Sigmoid colon (tissue), 7 donors: ENCODE data around the gene SLC6A1. TPM values are rescaled to one million over a fixed set of nuclear protein-coding genes. Genes with fewer than 3 reads are reported as not detected.

Experiments
- DNase-seq: peaks from one replicate; pipeline ENCODE4 v3.0.0-alpha.2; 2019
- H3K27ac ChIP-seq, 4 donors: fragments of 200-600 bp; sonication (generic); one replicate each; pipeline ENCODE4 v1.5.1; 2016 to 2019; ENCODE audit warnings: mild to moderate bottlenecking in 1 of 4
- H3K27me3 ChIP-seq, 3 donors: fragments of 200-600 bp; sonication (generic); one replicate each; pipeline ENCODE4 v1.5.1; 2019; ENCODE audit warnings: mild to moderate bottlenecking in 1 of 3
- H3K36me3 ChIP-seq, 4 donors: fragments of 200-600 bp; sonication (generic); one replicate each; pipeline ENCODE4 v1.5.1; 2016 to 2019
- H3K4me1 ChIP-seq, 4 donors: fragments of 200-600 bp; sonication (generic); one replicate each; pipeline ENCODE4 v1.5.1; 2017 to 2019
- H3K4me3 ChIP-seq, 4 donors: fragments of 200-600 bp; sonication (generic); one replicate each; pipeline ENCODE4 v1.5.1; 2017 to 2019; ENCODE audit warnings: mild to moderate bottlenecking in 2 of 4, moderate library complexity in 1 of 4
- H3K9me3 ChIP-seq, 4 donors: fragments of 200-600 bp in 3 of 4; sonication (generic) in 3 of 4; one replicate each; pipeline versions ENCODE4 v1.5.1 to v1.6.1; 2013 to 2019
- CTCF ChIP-seq, 4 experiments: fragments of 450-650 bp in 3 of 4; fragments of 200-600 bp in 1 of 4; IDR thresholded peaks; one replicate each; pipeline ENCODE4 v1.5.1; 2016 to 2019; ENCODE audit warnings: antibody characterized with exemption in 4 of 4, mild to moderate bottlenecking in 3 of 4, moderate library complexity in 2 of 4
- EP300 ChIP-seq, 4 donors: sonication (generic); formaldehyde crosslinking; IDR thresholded peaks; one replicate each; pipeline ENCODE4 v1.6.1; 2017; ENCODE audit warnings: antibody characterized with exemption in 4 of 4
- POLR2A ChIP-seq, 2 donors: fragments of 450-650 bp; IDR thresholded peaks; one replicate each; pipeline ENCODE4 v1.6.1; 2016; ENCODE audit warnings: antibody characterized with exemption in 2 of 2, mild to moderate bottlenecking in 2 of 2, moderate library complexity in 2 of 2
- POLR2AphosphoS5 ChIP-seq, 4 donors: sonication (generic); formaldehyde crosslinking; IDR thresholded peaks; one replicate each; pipeline ENCODE4 v1.6.1; 2017; ENCODE audit warnings: antibody characterized with exemption in 4 of 4
- WGBS, 2 donors: extraction: QIAGEN DNeasy Blood & Tissue Kit; methylation state at CpG; one replicate each; pipeline ENCODE4 v1.1.7; 2013; 5-methylcytosine and 5-hydroxymethylcytosine counted together
- intact Hi-C: fragments of 100-400 bp; cut with DNase I; formaldehyde crosslinking; loops from one replicate; pipeline ENCODE4 v1.15.1; 2023
- polyA plus RNA-seq, 3 donors: library from polyadenylated mRNA; stranded (reverse); fragments of 200-250 nt; gene quantifications; one replicate each; pipeline ENCODE4 v1.2.3, GENCODE V29; 2013
- total RNA-seq, 4 donors: library from RNA; depleted of rRNA; stranded (reverse); fragments of >200 nt; gene quantifications; one replicate each; pipeline ENCODE4 v1.1.0, GENCODE V29; 2016
- donor health status: healthy with polysubstance abuse.
- donor health status: Bipolar disorder and iron deficiency.
- donor health status: healthy.

SLC6A1 gene
- total and polyA plus RNA-seq, 7 donors, result under 0.01 to 1.4 (median 0.29) TPM; not detected in 1

- H3K36me3 ChIP-seq, result no peaks in the 10 kb centered on the region
- TF ChIP-seq EP300 (IDR thresholded peaks at IDR 0.05) (no peak), POLR2AphosphoS5 (IDR thresholded peaks at IDR 0.05) (no peak), POLR2A (IDR thresholded peaks at IDR 0.05) (no peak), CTCF (IDR thresholded peaks at IDR 0.05) (no peak)
- no peak for DNase-seq
- H3K27me3 ChIP-seq, result peaks cover 0 to 20% (median 0%) of the 10 kb centered on the region in 3 donors
- no peaks in the 10 kb centered on the region for H3K9me3 ChIP-seq
- no peaks in the 10 kb centered on the region for H3K4me1 ChIP-seq
- 84 to 88% methylated on average over 11 of the region's 11 CpGs for WGBS, 2 donors
- H3K27ac ChIP-seq, result no peak overlapping the region
- intact Hi-C loops, result no loop called here
- no peak overlapping the region for H3K4me3 ChIP-seq
Observed at GRCh38 chr3:11037976-11038375, 45.4 kb downstream of the SLC6A1 start.

- H3K9me3 ChIP-seq, result peaks cover 0 to 5% (median 0%) of the 10 kb centered on the region in 4 donors
- H3K36me3 ChIP-seq, result no peaks in the 10 kb centered on the region
- intact Hi-C loops, result no loop called here
- TF ChIP-seq EP300 (IDR thresholded peaks at IDR 0.05) (no peak), POLR2AphosphoS5 (IDR thresholded peaks at IDR 0.05) (no peak), CTCF (IDR thresholded peaks at IDR 0.05) (no peak), POLR2A (IDR thresholded peaks at IDR 0.05) (no peak)
- 73 to 76% methylated on average over 5 of the region's 5 CpGs for WGBS, 2 donors
- no peak overlapping the region for H3K4me3 ChIP-seq
- DNase-seq, result peak; percentile 13
- no peaks in the 10 kb centered on the region for H3K4me1 ChIP-seq
- no peaks in the 10 kb centered on the region for H3K27me3 ChIP-seq
- H3K27ac ChIP-seq, result no peak overlapping the region
Observed at GRCh38 chr3:11045536-11045935, 53.0 kb downstream of the SLC6A1 start.

DNA sequence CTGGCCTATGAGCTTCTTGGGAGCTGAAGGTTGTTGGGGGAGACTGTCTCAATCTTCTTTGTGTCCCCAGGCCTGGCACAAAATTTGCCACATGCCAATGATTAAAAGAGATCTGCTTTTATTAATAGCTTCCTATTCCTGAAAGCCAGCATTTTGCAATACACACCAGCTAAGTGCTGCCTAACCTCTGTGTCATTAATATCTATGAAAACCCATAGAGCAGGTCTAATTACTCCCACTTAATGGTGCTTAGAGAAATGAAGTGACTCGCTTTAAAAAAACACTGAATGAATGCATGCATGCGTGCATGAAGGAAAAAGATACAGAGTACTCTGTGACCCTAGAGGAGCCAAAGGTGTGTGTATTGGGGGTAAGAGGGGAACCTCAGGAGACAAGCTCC, 55.0 kb downstream of the SLC6A1 start:
- H3K36me3 ChIP-seq, result no peaks in the 10 kb centered on the region
- peaks cover 0 to 5% (median 0%) of the 10 kb centered on the region in 4 donors for H3K9me3 ChIP-seq
- peak; percentile 21 for DNase-seq
- H3K4me1 ChIP-seq, result no peaks in the 10 kb centered on the region
- no peak overlapping the region for H3K27ac ChIP-seq
- TF ChIP-seq POLR2AphosphoS5 (IDR thresholded peaks at IDR 0.05) (no peak), POLR2A (IDR thresholded peaks at IDR 0.05) (no peak), EP300 (IDR thresholded peaks at IDR 0.05) (no peak), CTCF (IDR thresholded peaks at IDR 0.05) (no peak)
- intact Hi-C loops, result no loop called here
- no peaks in the 10 kb centered on the region for H3K27me3 ChIP-seq
- 90 to 92% methylated on average over 2 of the region's 2 CpGs for WGBS, 2 donors
- H3K4me3 ChIP-seq, result no peak overlapping the region

GRCh38 chr3:11050666-11051323, 58.2 kb downstream of the SLC6A1 start:
- Histone ChIP-seq H3K4me1 (no peaks in the 10 kb centered on the region), H3K4me3 (no peak overlapping the region), H3K9me3 (no peaks in the 10 kb centered on the region), H3K27me3 (peaks cover 0 to 5% (median 0%) of the 10 kb centered on the region in 3 donors), H3K36me3 (no peaks in the 10 kb centered on the region), H3K27ac (no peak overlapping the region)
- intact Hi-C loops, result no loop called here
- WGBS, 2 donors, result 59 to 69% methylated on average over 11 of the region's 11 CpGs
- peak; percentile 28 for DNase-seq
- TF ChIP-seq POLR2A (IDR thresholded peaks at IDR 0.05) (no peak), POLR2AphosphoS5 (IDR thresholded peaks at IDR 0.05) (no peak), EP300 (IDR thresholded peaks at IDR 0.05) (no peak)

- Histone ChIP-seq H3K27me3 (peaks cover 0 to 13% (median 11%) of the 10 kb centered on the region in 3 donors), H3K36me3 (no peaks in the 10 kb centered on the region), H3K4me3 (no peak overlapping the region), H3K9me3 (no peaks in the 10 kb centered on the region), H3K4me1 (no peaks in the 10 kb centered on the region), H3K27ac (no peak overlapping the region)
- 80 to 87% methylated on average over 8 of the region's 8 CpGs for WGBS, 2 donors
- no peak for DNase-seq
- TF ChIP-seq EP300 (IDR thresholded peaks at IDR 0.05), result no peak
- no peak for TF ChIP-seq POLR2A (IDR thresholded peaks at IDR 0.05)
- no peak for TF ChIP-seq CTCF (IDR thresholded peaks at IDR 0.05)
- no peak for TF ChIP-seq POLR2AphosphoS5 (IDR thresholded peaks at IDR 0.05)
- intact Hi-C loops, result no loop called here
Observed at GRCh38 chr3:11053926-11054503, 61.5 kb downstream of the SLC6A1 start.
